Dendritic cell treated with granulocyte-macrophage colony-stimulating factor and Interleukin-4, amounts not matched to agents 40 ng/mL and 50 ng/mL, for 4 days (primary cell): ENCODE data around the gene ACCS.

ENCODE experiments used
- H3K27ac Mint-ChIP-seq: one replicate; pipeline ENCODE4 v1.8.0; 2022; ENCODE audit warnings: mild to moderate bottlenecking, mixed read lengths
- H3K27me3 Mint-ChIP-seq: one replicate; pipeline ENCODE4 v1.8.0; 2022; ENCODE audit warnings: mild to moderate bottlenecking, mixed read lengths
- H3K36me3 Mint-ChIP-seq: one replicate; pipeline ENCODE4 v1.8.0; 2022; ENCODE audit warnings: low read depth, mixed read lengths
- H3K4me1 Mint-ChIP-seq: one replicate; pipeline ENCODE4 v1.8.0; 2022; ENCODE audit warnings: low read depth, mixed read lengths
- H3K4me3 Mint-ChIP-seq: one replicate; pipeline ENCODE4 v1.8.0; 2022; ENCODE audit warnings: mild to moderate bottlenecking, moderate library complexity, mixed read lengths
- H3K9me3 Mint-ChIP-seq: one replicate; pipeline ENCODE4 v1.8.0; 2022; ENCODE audit warnings: mixed read lengths
- intact Hi-C: fragments of 100-400 bp; cut with micrococcal nuclease; formaldehyde crosslinking; loops from one replicate; pipeline ENCODE4 v1.15.0; 2022

The ACCS gene

DNA sequence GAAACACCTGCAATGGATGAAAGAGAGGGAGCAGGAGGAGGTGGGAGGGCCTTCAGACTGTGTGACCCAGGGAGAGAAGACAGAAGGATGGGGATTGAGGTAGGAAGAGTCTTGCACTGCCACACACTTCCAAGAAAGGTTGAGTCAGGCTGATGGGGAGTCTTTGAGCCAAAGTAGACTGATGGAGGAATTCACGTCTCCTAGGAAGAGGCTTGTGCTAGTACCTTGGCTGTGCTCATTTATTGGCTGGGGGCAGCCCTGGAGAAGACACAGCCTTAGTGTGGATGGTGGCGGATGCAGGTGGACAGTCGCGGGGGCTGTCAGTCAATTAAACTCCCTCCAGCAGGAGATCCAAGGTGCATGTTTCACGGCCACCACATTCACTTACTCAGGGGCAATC lies 34.5 kb upstream of the ACCS start:
- H3K27me3 Mint-ChIP-seq: peaks cover 7% of the 10 kb centered on the region
- H3K9me3 Mint-ChIP-seq: no peaks in the 10 kb centered on the region
- no peak overlapping the region for H3K27ac Mint-ChIP-seq

DNA sequence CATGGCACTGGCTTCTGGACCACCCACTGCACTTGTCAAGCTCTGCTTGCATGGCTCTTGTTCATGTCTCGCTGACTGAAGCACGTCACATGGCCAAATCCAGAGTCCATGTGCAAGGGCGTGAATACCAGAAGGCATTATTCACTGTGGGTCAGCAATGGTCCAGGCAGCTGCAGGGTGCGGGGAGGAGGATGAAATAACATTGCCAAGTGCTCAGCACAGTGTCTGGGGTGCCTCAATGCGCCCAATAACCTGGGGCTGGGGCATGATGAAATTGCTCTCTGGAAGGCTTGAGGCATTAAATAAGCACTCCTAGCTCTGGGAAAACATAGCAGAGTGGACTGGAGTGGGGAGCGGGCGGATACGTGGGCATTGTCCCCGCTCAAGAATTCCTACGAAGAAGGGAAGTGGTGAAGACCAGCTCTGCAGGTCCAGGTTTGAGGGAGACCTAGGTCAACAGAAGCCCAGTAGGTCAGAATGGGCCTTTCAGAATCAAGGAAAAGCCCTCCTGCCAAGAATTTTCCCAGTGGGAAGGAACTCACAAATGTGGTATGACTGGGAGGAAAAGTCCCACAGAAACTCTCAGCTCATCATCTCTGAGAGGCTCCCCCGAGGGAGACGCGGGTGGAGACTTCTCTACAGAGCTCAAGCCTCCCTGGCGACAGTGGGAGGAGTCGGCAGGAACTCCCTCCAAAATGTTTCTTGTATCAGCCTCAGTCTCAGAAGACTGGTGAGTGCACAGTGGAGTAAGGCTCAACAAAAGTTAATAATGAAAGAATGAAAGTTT lies 33.6 kb upstream of the ACCS start:
- intact Hi-C loops: no loop called here
- H3K27ac Mint-ChIP-seq: no peak overlapping the region

More for the DNA sequence above, 34.5 kb upstream of the ACCS start:
- intact Hi-C loops: no loop called here
- Mint-ChIP-seq H3K36me3 (no peaks in the 10 kb centered on the region), H3K4me3 (no peak overlapping the region), H3K4me1 (no peaks in the 10 kb centered on the region)

GRCh38 chr11:44033411-44033850 lies 32.6 kb upstream of the ACCS start:
- intact Hi-C loops: no loop called here
- Mint-ChIP-seq H3K4me1 (no peaks in the 10 kb centered on the region), H3K9me3 (no peaks in the 10 kb centered on the region), H3K27me3 (peaks cover 15% of the 10 kb centered on the region), H3K27ac (no peak overlapping the region), H3K36me3 (no peaks in the 10 kb centered on the region), H3K4me3 (no peak overlapping the region)

More for the DNA sequence above, 33.6 kb upstream of the ACCS start:
- H3K4me3 Mint-ChIP-seq: no peak overlapping the region
- no peaks in the 10 kb centered on the region for H3K9me3 Mint-ChIP-seq
- no peaks in the 10 kb centered on the region for H3K36me3 Mint-ChIP-seq
- H3K27me3 Mint-ChIP-seq: peaks cover 7% of the 10 kb centered on the region
- no peaks in the 10 kb centered on the region for H3K4me1 Mint-ChIP-seq

DNA sequence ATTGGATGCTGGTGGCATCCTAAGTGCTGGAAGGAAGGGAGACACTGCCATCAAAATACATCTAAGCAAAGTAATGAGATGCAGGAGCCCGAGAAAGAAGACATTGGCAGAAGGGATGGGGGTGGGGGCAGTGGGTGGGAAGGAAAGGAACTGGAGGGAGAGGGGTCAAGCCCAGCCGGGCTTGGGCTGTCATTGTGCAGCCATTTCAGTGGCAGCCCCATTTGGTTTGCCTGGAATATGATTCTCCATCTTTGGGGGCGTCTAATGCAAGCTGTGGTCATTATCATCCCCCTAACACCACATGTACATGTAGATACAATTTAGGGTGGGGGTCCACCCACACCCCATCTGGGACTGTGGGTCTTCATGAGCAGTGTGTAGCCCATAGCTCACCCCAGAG lies 32.2 kb upstream of the ACCS start:
- Mint-ChIP-seq H3K9me3 (no peaks in the 10 kb centered on the region), H3K27ac (no peak overlapping the region), H3K4me1 (no peaks in the 10 kb centered on the region), H3K36me3 (no peaks in the 10 kb centered on the region), H3K4me3 (no peak overlapping the region), H3K27me3 (peaks cover 16% of the 10 kb centered on the region)
- intact Hi-C loops: no loop called here

GRCh38 chr11:44034639-44035038 lies 31.4 kb upstream of the ACCS start:
- Mint-ChIP-seq H3K27me3 (peaks cover 17% of the 10 kb centered on the region), H3K9me3 (no peaks in the 10 kb centered on the region), H3K4me3 (no peak overlapping the region), H3K36me3 (no peaks in the 10 kb centered on the region), H3K27ac (no peak overlapping the region), H3K4me1 (no peaks in the 10 kb centered on the region)
- intact Hi-C loops: loop anchor here (5.0 kb wide), 1 partner anchor 142 kb away; no protein-coding TSS in a partner anchor

DNA sequence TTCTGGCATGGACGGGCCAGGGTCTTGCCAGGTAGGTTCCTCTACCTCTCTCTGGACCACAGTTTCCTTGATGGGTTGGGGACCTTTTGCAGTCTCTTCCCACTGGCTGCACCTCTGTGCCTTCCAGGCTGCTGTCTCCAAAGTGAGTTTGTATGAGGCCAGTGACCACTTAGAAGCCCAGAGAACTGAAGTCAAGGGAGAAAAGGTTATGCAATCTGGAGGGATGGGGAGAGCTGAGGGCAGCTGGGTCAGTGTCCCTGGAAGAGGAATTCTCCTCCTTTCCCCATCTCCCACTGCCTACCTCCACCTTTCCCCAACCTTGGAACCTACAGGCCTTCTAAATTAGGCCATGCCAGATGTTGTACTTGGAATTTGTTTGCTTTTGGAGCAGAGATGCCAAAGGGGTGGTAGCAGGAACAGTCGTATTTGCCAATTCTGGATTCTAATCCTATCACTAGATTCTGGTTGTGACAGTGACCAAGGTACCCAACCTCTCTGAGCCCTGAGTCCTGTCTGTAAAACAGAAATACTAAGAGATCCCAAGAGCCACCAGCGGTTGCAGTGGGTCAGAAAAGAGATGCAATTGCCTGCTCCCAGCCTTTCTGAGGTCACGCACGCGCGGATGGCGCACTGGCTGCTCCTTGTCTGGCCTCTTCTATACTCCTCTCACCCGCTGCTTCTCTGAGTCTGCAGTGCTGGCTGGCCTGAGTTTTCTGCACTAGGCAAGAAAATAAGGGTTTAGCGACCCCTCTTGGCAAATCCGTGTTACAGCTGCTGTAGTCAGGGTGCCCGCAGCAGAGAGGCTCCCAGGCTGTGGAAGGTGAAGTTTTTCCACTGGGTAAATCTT lies 29.0 kb upstream of the ACCS start:
- Mint-ChIP-seq H3K4me3 (no peak overlapping the region), H3K9me3 (no peaks in the 10 kb centered on the region), H3K36me3 (no peaks in the 10 kb centered on the region), H3K27ac (no peak overlapping the region), H3K27me3 (peaks cover 10% of the 10 kb centered on the region), H3K4me1 (no peaks in the 10 kb centered on the region)
- intact Hi-C loops: loop anchor here (5.0 kb wide), 1 partner anchor 145 kb away; no protein-coding TSS in a partner anchor

GRCh38 chr11:44037658-44037998 lies 28.4 kb upstream of the ACCS start:
- Mint-ChIP-seq H3K27ac (no peak overlapping the region), H3K9me3 (no peaks in the 10 kb centered on the region), H3K4me3 (no peak overlapping the region), H3K36me3 (no peaks in the 10 kb centered on the region), H3K27me3 (peaks cover 10% of the 10 kb centered on the region), H3K4me1 (no peaks in the 10 kb centered on the region)
- intact Hi-C loops: loop anchor here (5.0 kb wide), 1 partner anchor 145 kb away; no protein-coding TSS in a partner anchor

DNA sequence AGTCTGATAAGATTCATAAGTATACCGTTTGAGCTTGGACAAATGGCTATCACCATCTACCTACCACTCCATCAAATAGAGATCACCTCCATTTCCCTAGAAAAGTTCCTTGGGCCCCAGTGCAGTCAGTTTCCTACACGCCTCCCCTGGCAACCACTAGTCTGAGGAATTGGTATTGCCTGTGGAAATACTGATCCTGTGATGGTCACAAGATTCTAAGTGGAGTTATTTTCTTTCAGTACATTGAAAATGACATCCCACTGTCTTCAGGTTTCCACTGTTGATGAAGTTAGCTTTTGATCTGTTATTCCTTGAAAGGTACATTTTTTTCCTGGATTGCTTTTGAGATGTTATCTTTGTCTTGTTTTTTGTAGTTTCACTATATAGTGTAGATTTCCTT lies 22.9 kb upstream of the ACCS start:
- Mint-ChIP-seq H3K9me3 (no peaks in the 10 kb centered on the region), H3K27me3 (peaks cover 5% of the 10 kb centered on the region), H3K4me1 (no peaks in the 10 kb centered on the region), H3K36me3 (no peaks in the 10 kb centered on the region), H3K27ac (no peak overlapping the region), H3K4me3 (no peak overlapping the region)
- intact Hi-C loops: no loop called here

DNA sequence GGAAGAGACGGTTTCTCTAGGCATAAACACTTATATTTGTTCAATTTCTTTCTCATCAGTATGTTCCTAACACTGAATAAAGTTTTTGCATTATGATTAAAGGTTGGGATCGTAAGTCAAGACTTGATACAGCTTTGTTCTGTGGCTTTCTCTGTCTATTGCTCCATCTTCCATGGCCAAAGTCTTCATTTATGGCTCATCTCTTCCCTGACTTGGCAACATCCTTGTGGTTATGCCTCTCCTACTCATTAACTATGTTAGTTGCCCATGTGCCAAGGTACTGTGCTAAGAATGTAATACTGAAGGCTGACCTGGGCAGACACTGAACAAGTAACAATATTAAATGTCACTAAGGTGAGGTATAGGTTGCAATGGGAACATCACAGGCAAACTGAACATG lies 19.9 kb upstream of the ACCS start:
- intact Hi-C loops: no loop called here
- Mint-ChIP-seq H3K9me3 (no peaks in the 10 kb centered on the region), H3K4me3 (no peak overlapping the region), H3K4me1 (no peaks in the 10 kb centered on the region), H3K27me3 (no peaks in the 10 kb centered on the region), H3K27ac (no peak overlapping the region), H3K36me3 (no peaks in the 10 kb centered on the region)

DNA sequence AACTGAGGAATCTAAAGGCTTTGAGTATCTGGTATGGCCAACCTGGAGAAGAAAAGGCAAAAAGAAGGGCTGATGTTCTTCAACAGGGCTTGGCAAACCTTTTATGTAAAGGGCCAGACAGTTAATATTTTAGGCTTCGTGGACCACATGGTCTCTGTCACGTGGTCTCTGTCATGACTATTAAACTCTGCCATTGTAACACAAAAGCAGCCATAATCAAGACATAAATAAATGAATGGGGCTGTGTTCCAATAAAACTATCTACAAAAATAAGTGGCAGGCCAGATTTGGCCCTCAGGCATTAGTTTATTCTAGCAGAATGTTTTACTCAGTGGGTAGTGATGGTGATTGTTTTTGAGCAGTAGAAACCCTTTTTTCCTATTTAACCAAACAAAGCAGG lies 18.8 kb upstream of the ACCS start:
- Mint-ChIP-seq H3K27ac (no peak overlapping the region), H3K4me3 (no peak overlapping the region), H3K36me3 (no peaks in the 10 kb centered on the region), H3K4me1 (no peaks in the 10 kb centered on the region), H3K9me3 (no peaks in the 10 kb centered on the region), H3K27me3 (no peaks in the 10 kb centered on the region)
- intact Hi-C loops: no loop called here

GRCh38 chr11:44047931-44048431 lies 18.1 kb upstream of the ACCS start, which contains the start of gene ACCSL:
ACCSL (plus strand) TSS chr11:44047981; CDS start chr11:44048037, 56 bp downstream.
- H3K4me3 Mint-ChIP-seq: no peak within 1 kb of the TSS
- intact Hi-C loops: no loop called here
- H3K36me3 Mint-ChIP-seq: no peaks in the 10 kb centered on the region
- no peaks in the 10 kb centered on the region for H3K9me3 Mint-ChIP-seq
- no peaks in the 10 kb centered on the region for H3K27me3 Mint-ChIP-seq
- no peaks in the 10 kb centered on the region for H3K4me1 Mint-ChIP-seq
- no peak within 1 kb of the TSS for H3K27ac Mint-ChIP-seq

DNA sequence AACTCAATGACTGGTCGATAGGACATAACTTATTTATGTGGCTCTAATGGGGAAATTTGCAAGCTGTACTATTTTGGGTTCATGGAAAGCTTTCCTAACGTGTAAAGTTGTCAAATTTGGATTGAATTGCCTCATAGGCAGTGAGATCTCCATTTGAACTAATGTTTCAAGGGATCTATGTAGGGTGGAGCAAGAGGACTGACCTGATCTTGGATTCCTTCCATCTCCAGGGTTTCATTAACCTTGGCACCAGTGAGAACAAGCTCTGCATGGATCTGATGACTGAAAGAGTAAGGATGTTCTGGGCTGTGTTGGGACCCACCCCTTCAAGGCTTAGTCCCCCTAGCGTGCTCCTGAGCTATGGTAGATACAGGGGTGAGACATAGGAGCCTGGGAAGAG lies 16.2 kb upstream of the ACCS start:
- no peaks in the 10 kb centered on the region for H3K36me3 Mint-ChIP-seq

DNA sequence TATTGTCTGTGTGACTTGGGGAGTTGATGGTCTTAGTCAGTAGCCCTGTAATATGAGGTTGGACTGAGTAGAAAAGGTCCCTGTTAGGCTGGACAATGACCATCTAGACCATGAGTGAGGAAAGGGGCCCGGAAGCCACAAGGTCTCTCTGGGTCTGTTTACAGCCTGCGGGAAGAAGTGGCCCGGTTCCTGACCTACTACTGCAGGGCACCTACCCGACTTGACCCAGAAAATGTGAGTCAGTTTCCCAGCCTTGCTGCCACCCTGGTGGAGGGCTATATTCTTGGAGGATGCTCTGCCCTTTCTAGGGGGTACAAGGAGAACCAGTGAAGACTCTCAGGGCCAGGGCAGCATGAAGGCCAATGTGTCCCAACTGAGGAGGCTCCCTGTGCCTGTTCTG lies 14.9 kb upstream of the ACCS start:
- intact Hi-C loops: no loop called here
- Mint-ChIP-seq H3K36me3 (no peaks in the 10 kb centered on the region), H3K27ac (no peak overlapping the region), H3K4me3 (no peak overlapping the region), H3K4me1 (no peaks in the 10 kb centered on the region), H3K27me3 (peaks cover 2% of the 10 kb centered on the region), H3K9me3 (no peaks in the 10 kb centered on the region)

More for the DNA sequence above, 16.2 kb upstream of the ACCS start:
- H3K9me3 Mint-ChIP-seq: no peaks in the 10 kb centered on the region
- no peak overlapping the region for H3K27ac Mint-ChIP-seq
- H3K4me1 Mint-ChIP-seq: no peaks in the 10 kb centered on the region
- no peak overlapping the region for H3K4me3 Mint-ChIP-seq
- no peaks in the 10 kb centered on the region for H3K27me3 Mint-ChIP-seq
- intact Hi-C loops: no loop called here

DNA sequence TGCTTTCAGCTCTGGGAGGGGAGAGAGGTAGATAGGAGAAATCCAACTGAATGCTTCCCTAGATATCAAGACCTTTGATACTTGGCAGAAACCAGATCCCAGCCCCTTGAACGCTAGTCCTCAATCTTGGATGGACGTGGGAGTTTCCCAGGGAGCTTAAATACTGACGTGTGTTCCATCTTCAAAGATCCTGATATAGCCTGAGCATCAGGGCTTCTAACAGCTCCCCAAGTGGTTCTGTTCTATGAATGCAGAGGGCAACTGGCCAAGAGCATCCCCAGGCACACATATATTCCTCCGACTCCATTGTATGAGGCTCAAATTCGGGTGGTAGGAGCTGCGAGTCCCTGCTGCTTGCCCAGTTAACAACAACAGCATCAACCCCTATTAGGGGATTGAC lies 8.7 kb upstream of the ACCS start:
- intact Hi-C loops: no loop called here

More for the DNA sequence above, 8.7 kb upstream of the ACCS start:
- Mint-ChIP-seq H3K27me3 (peaks cover 2% of the 10 kb centered on the region), H3K36me3 (no peaks in the 10 kb centered on the region), H3K9me3 (no peaks in the 10 kb centered on the region), H3K27ac (no peak overlapping the region), H3K4me1 (no peaks in the 10 kb centered on the region), H3K4me3 (no peak overlapping the region)
